GM12892 (cell line): ENCODE measurements around the gene FGGY.

Experiments used
- POLR2A ChIP-seq: IDR thresholded peaks from 2 replicates; pipeline ENCODE4 v1.6.1; 2011; ENCODE audit warnings: low read depth, low read length, control low read depth
- POLR2AphosphoS5 ChIP-seq: IDR thresholded peaks from 2 replicates; pipeline ENCODE4 v1.6.1; 2011; ENCODE audit warnings: low read depth, low read length, control low read depth
- TAF1 ChIP-seq: IDR thresholded peaks from 2 replicates; pipeline ENCODE4 v1.6.1; 2011; ENCODE audit warnings: low read depth, mild to moderate bottlenecking, control low read depth, low read length, borderline replicate concordance

DNA sequence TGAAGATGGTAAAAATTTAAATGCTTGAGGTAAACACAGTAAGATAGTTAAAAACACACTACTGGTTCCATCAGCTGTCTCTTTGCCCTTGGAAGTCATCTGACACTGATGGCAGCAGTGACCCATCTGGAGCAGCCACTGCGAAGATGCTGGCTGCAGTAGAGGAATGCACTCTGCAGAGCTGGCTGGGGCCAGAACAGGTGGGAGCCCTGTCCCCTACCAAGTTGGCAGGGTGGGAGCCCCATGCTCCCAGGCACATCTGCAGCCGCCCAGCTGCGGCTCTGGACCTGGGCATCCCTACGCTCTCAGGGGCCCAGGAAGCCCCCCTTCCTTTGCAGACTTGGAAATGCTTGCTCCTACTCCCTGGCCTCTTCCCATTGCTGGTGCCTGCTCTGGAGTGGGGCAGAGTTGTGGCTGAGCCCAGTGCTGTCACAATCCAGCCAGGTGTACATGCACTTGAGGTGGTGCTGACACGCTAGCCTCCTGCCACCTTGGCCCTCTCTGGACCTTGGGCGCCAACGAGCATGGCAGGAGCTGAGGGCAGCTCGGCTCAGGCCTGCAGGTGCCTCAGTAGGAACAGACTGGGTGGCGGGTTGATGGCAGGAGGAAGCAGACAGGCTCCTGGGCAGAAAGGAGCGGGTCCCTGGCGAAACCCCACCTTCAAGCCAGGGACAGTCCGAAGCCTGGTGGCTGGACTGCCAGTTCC, 227.0 kb downstream of the FGGY start:
- TF ChIP-seq TAF1 = no peak
- TF ChIP-seq POLR2AphosphoS5 = no peak
- no peak for TF ChIP-seq POLR2A
